GM18870 (cell line): ENCODE measurements around the gene TWIST2.

ENCODE experiments used
- ATAC-seq: cut with Tn5 transposase; IDR thresholded peaks from one replicate; pipeline ENCODE4 v1.9.1; 2021; ENCODE audit warnings: moderate library complexity; ENCODE audit not compliant: unreplicated experiment

TWIST2 gene

DNA sequence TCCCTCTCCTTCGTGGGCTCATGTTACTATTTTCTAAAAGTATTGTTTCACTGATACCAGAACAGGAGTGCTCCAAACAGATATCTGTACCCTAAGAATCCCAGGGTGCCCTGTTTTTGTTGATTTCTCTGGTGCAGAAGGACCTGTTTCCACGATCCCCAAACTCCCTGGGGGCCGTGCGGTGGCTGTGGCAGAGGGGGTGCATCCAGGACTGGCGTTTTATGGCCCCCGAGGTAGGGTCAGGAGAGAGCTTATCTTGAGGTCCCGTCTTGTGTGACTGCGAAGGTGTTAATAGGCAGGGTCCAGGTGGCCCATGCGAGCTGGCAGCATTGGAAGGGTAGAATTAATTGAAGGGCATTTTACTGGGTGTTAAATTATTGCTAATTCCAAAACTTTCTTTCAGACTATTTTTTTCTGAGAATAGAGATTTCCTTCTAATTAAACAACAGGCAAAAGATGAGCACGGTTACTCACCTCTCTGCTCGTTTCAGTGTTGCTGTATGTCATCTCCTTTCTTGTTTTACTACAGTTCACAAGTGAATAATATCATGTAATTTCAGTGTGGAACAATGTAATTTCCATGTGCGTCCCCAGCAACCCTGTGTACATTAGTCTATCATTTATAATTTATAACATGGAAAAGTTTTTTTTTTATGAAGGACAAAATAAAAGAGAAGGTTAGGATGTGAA, 8.2 kb downstream of the TWIST2 start:
- ATAC-seq: no peak

GRCh38 chr2:238856713-238857567, 9.1 kb downstream of the TWIST2 start:
- no peak for ATAC-seq

DNA sequence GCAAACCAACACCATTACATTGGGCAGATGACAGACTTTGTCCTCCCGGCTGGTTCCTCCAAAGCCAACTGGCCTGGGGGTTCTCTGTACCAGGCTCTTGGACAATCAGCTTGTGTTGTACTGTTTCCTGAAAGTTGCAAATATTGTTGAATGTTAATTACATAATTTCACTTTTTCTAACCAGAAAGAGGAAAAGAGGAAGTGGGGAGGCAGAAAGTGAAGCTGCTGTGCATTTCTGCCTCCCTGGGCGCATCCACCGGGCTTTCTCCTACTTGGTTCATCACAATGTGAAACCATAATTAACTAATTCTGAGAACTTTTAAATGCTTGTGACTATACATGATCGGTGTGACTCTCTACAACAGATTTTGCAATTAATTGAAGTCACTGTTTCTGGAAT, 10.1 kb downstream of the TWIST2 start:
- no peak for ATAC-seq

- no peak for ATAC-seq
Observed at GRCh38 chr2:238859636-238860347, 11.9 kb downstream of the TWIST2 start.

- ATAC-seq: no peak
Observed at GRCh38 chr2:238861013-238861730, 13.3 kb downstream of the TWIST2 start.

DNA sequence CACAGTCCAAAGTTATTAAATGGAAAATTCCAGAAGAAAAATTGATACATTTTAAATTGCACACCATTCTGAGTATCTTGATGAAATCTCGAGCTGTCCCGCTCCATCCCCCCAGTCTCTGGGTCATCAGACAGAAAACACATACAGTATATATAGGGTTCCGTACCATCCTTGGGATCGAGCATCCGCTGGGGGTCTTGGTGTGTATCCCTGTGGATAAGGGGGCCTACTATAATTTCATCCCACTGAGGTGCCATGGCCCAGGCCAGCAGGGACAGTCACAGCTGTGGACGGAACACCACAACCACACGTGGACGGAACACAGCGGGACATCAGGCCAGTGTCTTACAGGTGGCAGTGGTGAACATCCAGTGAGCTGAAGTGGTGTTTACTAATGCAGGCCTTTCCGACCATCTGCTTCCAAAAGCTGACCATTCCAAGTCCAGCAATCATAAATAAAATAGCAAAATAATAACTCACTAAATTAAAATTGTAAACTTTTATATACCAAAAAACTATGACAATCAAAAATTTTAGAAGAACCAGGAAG, 14.0 kb downstream of the TWIST2 start:
- no peak for ATAC-seq

DNA sequence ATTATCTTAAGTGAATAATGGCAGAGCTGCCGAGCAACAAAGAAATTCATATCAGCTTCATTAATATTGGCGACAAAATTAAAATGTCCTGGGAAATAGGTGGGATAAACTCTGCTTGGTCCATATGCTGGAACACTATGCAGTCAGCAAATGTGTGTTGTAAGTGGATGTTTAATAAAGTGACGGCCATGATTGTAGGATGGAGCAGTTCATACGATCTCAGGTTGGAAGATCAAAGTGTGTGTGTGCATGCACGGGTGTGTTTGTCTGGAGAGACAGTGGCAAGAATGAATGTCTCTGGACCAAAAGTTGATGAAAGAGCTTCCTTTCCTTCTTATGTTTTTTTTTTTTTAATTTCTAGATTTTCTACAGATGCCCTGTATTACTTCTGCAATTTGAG, 14.8 kb downstream of the TWIST2 start:
- no peak for ATAC-seq

DNA sequence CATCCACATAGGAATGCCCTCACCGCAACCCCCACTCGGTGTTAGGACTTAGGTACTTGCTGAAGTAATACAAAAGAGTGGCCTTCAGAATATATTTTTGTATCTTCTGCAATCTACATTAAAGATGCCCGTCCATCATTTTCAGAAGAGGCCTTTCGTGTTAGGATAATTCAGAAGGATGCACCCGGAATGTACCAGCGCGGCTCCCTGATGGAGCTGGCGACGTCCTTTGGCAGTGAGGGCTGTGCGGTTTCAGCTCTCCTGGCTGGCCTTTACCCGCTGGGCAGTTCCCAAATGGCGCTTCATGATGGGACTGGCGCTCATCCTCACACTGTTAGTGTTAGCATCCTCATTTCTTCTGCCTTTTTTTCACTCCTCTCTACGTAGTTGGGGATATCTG, 15.3 kb downstream of the TWIST2 start:
- ATAC-seq: no peak

DNA sequence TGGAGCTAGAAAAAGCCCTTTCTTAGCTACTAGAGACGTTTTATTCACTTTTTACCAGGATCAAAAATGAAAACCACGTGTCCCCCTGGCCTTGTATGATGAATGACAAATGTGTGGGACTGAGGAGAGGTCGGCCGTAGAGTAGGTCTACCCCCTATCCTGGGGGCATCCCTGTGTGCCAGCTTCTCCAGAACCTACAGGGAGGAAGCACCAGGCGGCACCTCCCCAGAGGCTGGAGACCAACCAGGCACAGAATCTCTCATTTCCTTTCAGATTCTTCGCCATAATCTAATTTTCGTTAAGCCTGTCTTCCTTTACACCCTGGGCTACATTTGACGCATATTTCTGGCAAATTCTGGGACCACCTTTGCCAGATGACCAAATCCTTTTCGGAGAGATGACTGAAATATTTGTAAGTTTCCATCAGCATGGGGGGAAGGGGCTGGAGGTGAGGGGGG, 15.9 kb downstream of the TWIST2 start:
- no peak for ATAC-seq

DNA sequence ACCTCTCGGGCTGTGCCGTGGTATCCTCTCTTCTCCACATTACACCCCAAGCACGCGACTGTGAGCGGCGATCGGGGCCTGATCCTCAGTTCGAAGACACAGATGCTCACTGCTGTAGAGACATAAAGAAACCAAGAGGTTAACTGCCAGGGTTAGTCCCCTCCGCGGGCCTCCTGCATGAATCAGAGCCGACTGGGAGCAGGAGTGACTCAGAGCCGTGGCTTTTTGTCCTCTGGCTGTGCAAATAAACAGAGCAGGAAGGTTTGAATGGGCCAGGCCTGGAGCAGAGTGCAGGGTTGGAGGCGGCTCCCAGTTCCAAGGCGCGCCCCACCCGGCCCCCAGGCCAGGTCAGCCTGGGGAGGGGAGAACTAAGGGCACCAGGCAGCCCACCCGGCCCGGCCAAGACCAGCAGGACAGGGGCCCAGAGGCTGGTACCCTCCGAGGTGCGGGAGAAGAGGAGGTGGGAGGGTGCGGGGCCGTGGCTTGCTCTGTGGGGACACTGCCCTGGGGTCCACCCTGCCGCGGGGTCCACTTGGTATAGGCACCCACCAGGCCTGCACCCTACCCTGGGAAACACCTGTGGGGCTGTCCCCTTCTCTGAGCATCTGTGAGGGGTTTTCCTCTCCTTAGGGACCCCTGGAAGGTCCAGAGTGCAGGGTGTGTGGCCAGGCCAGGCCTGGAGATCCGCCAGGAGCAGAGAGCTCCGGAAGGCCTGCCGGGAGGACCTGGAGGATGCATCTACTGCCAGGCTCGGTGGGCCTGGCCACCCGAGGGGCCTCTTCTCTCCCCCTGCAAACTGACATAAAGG, 16.5 kb downstream of the TWIST2 start:
- no peak for ATAC-seq

DNA sequence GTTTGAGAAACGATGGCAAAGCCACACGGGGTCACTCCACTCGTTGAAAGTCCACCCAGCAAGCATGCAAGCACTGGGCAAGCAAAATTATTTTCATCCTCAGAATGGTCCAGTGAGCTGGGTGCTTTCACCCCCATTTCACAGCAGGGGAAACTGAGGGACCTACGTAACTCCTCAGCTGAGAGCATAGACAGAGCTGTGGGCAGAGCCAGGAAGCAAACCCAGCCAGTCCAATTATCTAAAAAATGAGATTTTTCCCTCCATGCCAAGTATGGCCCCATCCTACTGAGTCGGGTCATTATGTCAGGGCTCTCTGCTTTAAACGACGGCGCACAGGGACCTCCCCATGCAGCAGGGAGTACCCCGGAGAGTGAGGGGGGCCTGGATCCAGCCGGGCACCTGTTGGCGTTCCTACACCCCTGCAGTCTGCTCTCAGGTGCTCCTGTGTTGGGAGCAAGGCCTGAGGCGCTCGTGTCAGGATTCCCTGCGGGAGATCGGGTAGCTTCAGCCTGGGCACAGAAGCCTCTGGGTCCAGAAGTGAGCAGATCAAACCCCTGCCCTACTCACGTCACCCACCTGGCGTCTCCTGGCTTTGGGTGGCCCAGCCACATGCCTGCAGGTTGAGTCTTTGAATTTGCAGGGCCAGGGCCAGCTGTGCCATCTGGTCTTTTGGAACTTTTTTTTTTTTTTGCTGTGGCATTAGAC, 17.3 kb downstream of the TWIST2 start:
- no peak for ATAC-seq

DNA sequence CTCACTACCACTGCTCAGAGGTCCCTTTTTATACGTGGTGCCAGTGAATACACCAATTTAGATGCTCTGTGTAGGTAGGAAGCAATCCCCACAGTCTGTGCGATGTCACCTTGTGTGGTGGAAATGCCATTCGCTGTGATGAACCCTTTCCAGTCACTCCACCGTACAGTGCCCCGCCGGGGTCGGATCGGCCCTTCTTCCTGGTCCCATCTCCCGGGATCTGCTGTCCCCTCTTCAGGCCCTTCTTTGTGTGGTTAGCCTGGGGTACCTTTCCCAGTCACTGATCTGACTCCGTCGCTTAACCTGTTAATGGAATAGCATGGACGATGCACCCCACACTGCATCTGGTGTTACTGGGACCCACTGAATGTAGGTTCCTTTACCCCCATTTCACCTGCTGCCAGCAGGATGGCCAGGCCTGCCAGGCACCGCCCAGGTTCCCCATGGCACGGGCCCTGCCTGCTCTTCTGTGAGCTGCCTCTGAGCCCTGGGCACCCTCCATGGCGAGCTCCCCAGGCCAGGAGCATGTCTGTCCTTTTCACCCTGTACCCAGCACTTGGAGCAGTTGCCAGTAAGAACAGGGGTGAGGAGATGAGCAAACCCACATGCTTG, 18.0 kb downstream of the TWIST2 start:
- ATAC-seq: no peak

DNA sequence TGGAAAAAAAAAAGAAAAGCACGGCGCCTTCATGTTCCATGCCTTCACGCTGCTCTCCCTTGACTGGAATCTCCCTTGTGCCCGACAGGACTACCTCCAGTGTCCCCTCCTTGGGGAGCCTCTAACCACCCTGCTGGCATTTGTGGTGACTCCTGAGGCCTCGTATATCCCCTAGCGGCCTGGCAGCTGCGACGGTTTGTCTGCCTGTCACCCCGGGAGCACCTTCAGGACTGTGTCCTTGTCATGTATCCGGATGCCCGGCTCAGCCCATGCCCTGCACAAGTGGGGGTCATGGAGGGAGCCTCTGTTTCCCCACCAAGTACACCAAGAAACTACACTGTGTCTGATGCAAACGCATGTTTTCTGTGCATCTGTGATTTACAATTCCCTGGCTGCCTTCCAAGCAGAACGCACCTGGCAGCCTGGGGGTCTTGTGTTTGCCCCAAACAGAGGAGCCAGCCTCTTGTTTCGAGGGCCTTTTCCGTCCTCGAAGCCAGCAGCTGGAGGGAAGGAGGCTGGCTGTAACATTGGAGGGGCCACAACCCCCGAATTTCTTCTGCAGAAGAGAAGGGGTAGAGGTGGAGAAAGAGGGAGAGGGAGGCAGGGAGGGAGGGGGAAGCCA, 18.9 kb downstream of the TWIST2 start:
- ATAC-seq: no peak

- ATAC-seq: no peak
Observed at GRCh38 chr2:238868067-238868524, 20.2 kb downstream of the TWIST2 start.

- no peak for ATAC-seq
Observed at GRCh38 chr2:238868616-238869292, 20.9 kb downstream of the TWIST2 start.

DNA sequence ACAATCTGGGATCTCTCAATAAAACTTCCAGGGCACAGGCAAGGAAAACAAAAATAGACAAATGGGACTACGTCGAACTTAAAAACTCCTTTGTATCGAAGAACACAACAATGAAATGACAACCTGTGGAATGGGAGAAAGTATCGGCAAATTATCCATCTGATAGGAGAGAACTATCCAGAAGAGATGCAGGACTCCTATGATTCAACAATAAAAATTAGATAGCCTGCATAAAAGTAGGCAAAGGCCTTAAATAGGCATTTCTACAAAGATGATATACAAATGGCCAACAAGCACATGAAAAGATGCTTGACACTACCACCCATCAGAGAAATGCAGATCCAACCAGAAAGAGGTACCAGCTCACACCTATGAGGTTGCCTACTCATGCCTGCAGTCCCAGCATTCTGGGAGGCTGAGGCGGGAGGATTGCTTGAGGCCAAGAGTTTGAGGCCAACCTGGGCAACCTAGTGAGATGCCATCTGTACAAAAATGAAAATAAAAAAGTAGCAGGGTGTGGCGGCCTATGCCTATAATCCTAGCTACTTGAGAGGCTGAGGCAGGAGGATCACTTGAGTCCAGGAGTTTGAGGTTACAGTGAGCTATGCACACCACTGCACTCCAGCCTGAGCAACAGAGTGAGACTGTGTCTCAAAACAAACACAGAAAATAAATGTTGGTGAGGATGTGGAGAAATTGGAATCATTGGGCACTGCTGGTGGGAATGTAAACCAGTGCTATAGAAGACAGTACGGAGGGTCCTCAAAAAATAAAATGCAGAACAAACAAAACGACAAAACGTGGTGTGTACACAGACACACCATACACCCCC, 21.6 kb downstream of the TWIST2 start:
- ATAC-seq: no peak

- no peak for ATAC-seq
Observed at GRCh38 chr2:238870261-238870660, 22.4 kb downstream of the TWIST2 start.
